ENCODE measurements around the gene KCNQ5.

KCNQ5 gene

DNA sequence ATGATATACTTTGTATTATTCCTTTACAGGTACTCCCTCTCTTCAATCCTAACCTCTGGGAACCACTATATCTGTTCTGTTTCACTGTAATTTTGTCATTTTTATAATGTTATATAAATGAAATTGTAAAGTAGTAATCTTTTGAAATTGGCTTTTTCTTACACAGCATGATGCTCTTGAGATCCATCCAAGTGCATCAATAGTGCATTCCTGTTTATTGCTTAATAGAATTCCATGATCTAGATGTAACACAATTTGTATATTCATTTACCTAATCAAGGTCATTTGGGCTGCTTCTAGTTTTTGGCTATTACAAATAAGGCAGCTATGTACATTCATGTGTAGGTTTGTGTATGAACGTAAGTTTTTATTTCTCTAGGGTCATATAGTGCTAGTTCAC lies 428.8 kb downstream of the KCNQ5 start:
- no peaks in the 10 kb centered on the region for H4K20me1 ChIP-seq (ENCODE audit: low read depth, low read length)
- H3K4me2 ChIP-seq (ENCODE audit: low read depth, low read length, poor library complexity, severe bottlenecking) = no peak overlapping the region
- no peaks in the 10 kb centered on the region for H3K9me3 ChIP-seq (ENCODE audit: insufficient read depth, low read length)
- H3K36me3 ChIP-seq (ENCODE audit: low read length) = no peaks in the 10 kb centered on the region
- no peaks in the 10 kb centered on the region for H3K79me2 ChIP-seq (ENCODE audit: insufficient read depth, low read length)
- no peaks in the 10 kb centered on the region for H3K9me2 ChIP-seq (replicated peaks; ENCODE audit: insufficient read depth, low read length)
- TF ChIP-seq EZH2phosphoT487 (conservative IDR thresholded peaks at IDR 0.05; ENCODE audit: low read length) = no peak
- TF ChIP-seq, protein P1, sequence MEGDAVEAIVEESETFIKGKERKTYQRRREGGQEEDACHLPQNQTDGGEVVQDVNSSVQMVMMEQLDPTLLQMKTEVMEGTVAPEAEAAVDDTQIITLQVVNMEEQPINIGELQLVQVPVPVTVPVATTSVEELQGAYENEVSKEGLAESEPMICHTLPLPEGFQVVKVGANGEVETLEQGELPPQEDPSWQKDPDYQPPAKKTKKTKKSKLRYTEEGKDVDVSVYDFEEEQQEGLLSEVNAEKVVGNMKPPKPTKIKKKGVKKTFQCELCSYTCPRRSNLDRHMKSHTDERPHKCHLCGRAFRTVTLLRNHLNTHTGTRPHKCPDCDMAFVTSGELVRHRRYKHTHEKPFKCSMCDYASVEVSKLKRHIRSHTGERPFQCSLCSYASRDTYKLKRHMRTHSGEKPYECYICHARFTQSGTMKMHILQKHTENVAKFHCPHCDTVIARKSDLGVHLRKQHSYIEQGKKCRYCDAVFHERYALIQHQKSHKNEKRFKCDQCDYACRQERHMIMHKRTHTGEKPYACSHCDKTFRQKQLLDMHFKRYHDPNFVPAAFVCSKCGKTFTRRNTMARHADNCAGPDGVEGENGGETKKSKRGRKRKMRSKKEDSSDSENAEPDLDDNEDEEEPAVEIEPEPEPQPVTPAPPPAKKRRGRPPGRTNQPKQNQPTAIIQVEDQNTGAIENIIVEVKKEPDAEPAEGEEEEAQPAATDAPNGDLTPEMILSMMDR (IDR thresholded peaks at IDR 0.05; ENCODE audit: insufficient read depth, low read length, poor library complexity, severe bottlenecking) = no peak
- no peaks in the 10 kb centered on the region for H3K27me3 ChIP-seq (ENCODE audit: low read length)
- H3F3A ChIP-seq (ENCODE audit: insufficient read depth) = no peaks in the 10 kb centered on the region
- H3K9ac ChIP-seq (ENCODE audit: low read length) = no peak overlapping the region
- H3K4me3 ChIP-seq (ENCODE audit: insufficient read depth, low read length, poor library complexity, severe bottlenecking) = no peak overlapping the region
- H3K27ac ChIP-seq (ENCODE audit: low read depth, low read length) = no peak overlapping the region
- no peak overlapping the region for H2AFZ ChIP-seq (ENCODE audit: low read depth, low read length, severe bottlenecking)

DNA sequence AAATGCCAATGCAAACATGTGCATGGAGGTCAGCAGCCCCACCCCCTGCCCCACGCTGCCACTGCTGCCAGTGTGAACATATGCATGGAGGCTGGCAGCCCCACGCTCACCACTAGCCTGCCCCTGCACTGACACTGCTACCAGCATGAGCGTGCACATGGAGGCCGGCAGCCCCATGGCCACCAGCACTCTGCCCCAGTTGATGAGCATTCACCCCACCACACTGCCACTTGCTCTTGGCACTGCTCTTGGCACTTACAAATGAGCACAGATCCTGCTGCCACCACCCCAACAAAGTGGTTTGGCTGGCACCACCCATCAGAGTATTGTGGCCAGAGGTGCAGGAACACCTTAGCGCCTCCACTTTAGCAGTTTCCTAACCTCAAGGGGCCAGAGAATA lies 429.3 kb downstream of the KCNQ5 start:
- Histone ChIP-seq H3K9ac (ENCODE audit: low read length) (no peak overlapping the region), H3K9me3 (ENCODE audit: insufficient read depth, low read length) (no peaks in the 10 kb centered on the region), H3K27me3 (ENCODE audit: low read length) (no peaks in the 10 kb centered on the region), H3K27ac (ENCODE audit: low read depth, low read length) (no peak overlapping the region), H3F3A (ENCODE audit: insufficient read depth) (no peaks in the 10 kb centered on the region), H3K9me2 (replicated peaks; ENCODE audit: insufficient read depth, low read length) (no peaks in the 10 kb centered on the region), H4K20me1 (ENCODE audit: low read depth, low read length) (no peaks in the 10 kb centered on the region), H3K4me2 (ENCODE audit: low read depth, low read length, poor library complexity, severe bottlenecking) (no peak overlapping the region), H3K79me2 (ENCODE audit: insufficient read depth, low read length) (no peaks in the 10 kb centered on the region), H3K4me3 (ENCODE audit: insufficient read depth, low read length, poor library complexity, severe bottlenecking) (no peak overlapping the region), H2AFZ (ENCODE audit: low read depth, low read length, severe bottlenecking) (no peak overlapping the region), H3K36me3 (ENCODE audit: low read length) (no peaks in the 10 kb centered on the region)
- TF ChIP-seq, protein P1 (IDR thresholded peaks at IDR 0.05; ENCODE audit: insufficient read depth, low read length, poor library complexity, severe bottlenecking) = no peak
- no peak for TF ChIP-seq EZH2phosphoT487 (conservative IDR thresholded peaks at IDR 0.05; ENCODE audit: low read length)

DNA sequence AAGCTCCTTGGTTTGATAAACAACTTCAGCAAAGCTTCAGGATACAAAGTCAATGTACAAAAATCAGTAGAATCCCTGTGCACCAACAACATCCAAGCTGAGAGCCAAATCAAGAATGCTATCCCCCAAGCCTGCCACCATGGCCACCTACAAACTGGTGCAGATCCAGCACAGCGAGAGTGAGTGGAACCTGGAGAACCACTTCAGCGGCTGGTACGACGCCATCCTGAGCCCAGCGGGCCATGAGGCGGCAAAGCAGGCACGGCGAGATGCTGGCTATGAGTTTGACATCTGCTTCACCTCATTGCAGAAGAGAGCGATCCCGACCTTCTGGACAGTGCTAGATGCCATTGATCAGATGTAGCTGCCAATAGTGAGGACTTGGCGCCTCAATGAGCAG lies 433.1 kb downstream of the KCNQ5 start:
- H3K27me3 ChIP-seq (ENCODE audit: low read length) = no peaks in the 10 kb centered on the region
- no peaks in the 10 kb centered on the region for H3K36me3 ChIP-seq (ENCODE audit: low read length)
- no peaks in the 10 kb centered on the region; the same call in 1 of the 2 replicates for H3K9me3 ChIP-seq (ENCODE audit: insufficient read depth, low read length)
- H3K9ac ChIP-seq (ENCODE audit: low read length) = no peak overlapping the region
- no peaks in the 10 kb centered on the region for H4K20me1 ChIP-seq (ENCODE audit: low read depth, low read length)
- TF ChIP-seq, protein P1 (IDR thresholded peaks at IDR 0.05; ENCODE audit: insufficient read depth, low read length, poor library complexity, severe bottlenecking) = no peak
- TF ChIP-seq EZH2phosphoT487 (conservative IDR thresholded peaks at IDR 0.05; ENCODE audit: low read length) = no peak
- no peak overlapping the region for H3K4me3 ChIP-seq (ENCODE audit: insufficient read depth, low read length, poor library complexity, severe bottlenecking)
- no peaks in the 10 kb centered on the region for H3K79me2 ChIP-seq (ENCODE audit: insufficient read depth, low read length)
- no peak overlapping the region for H3K27ac ChIP-seq (ENCODE audit: low read depth, low read length)
- H3K9me2 ChIP-seq (replicated peaks; ENCODE audit: insufficient read depth, low read length) = no peaks in the 10 kb centered on the region
- H3F3A ChIP-seq (ENCODE audit: insufficient read depth) = no peaks in the 10 kb centered on the region
- H3K4me2 ChIP-seq (ENCODE audit: low read depth, low read length, poor library complexity, severe bottlenecking) = no peak overlapping the region
- H2AFZ ChIP-seq (ENCODE audit: low read depth, low read length, severe bottlenecking) = no peak overlapping the region

All from SU-DHL-6 (cell line).